ENCODE measurements around the gene KCNJ12. TPM values are rescaled to one million over a fixed set of nuclear protein-coding genes. Genes with fewer than 3 reads are reported as not detected.

Gene KCNJ12
- total RNA-seq, 6 donors from 2014 or later: 1.2 to 3.8 (median 2.0) TPM

DNA sequence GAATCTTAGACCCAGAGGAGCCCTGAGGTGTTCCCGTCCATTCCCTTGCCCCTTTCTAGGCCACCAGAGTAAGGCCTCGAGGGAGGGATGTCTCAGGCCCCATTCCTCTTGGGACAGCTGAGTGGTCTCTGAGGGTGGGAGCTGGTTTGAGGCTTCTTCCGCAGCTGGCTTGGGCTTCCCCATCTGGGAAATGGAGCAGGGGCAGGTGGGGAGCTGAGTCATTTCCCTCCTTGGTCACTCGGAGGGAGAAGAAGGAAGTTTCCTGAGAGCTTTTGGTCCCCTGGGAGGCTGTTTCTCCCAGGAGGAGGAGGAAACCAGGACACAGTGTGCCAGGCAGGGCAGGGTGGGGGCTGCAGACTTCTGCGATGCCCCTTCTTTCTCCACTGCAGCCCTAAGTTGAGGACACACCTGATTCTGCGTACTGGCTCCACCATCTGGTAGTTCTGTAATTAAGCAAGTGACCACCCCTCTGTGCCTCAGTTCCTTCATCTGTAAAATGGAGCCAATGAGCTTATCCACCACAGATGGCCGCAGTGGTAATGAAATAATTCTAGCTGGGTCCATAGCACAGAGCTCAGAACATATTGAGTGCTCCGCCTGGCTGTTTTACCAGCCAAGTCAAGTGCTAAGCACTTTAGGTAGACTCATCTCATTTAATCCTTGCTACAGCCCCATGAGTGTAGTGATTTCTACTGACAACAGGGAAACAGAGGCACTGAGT lies 1.6 kb upstream of the KCNJ12 start:
- H3K27ac ChIP-seq: no peak overlapping the region
- ATAC-seq (ENCODE audit: low FRiP score in 2 of 2): no peak
- no peak for DNase-seq
- H3K4me3 ChIP-seq: no peak overlapping the region
- peaks cover 0 to 25% (median 11%) of the 10 kb centered on the region in 4 donors for H3K27me3 ChIP-seq
- TF ChIP-seq POLR2A (IDR thresholded peaks at IDR 0.05): no peak
- 72 to 83% methylated on average over 7 to 8 of the region's 8 CpGs for WGBS, 2 donors
- H3K4me1 ChIP-seq: peaks cover 15 to 34% (median 27%) of the 10 kb centered on the region in 4 donors
- H3K36me3 ChIP-seq: no peaks in the 10 kb centered on the region
- no peaks in the 10 kb centered on the region for H3K9me3 ChIP-seq

DNA sequence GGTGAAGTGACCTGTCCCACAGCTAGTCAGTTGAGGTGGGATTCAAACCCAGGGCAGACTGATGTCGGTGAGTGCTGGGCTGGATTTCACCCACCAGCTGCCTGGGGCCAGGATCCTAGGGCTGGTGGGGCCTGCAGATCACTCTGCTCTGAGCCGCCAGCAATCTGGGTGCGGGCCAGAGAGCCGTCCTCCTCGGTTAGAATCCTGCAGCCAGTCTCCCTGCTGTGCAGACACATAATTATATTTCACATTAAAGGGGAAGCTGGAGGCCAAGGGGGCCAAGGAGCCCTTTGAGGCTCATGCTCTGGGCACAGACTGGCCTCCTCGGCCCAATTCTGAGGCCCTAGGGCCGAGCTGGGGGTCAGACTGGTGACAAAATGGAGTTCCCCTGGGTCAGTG lies 996 bp upstream of the KCNJ12 start:
- H3K27me3 ChIP-seq: peaks cover 0 to 25% (median 11%) of the 10 kb centered on the region in 4 donors
- no peak for ATAC-seq (ENCODE audit: low FRiP score in 2 of 2)

DNA sequence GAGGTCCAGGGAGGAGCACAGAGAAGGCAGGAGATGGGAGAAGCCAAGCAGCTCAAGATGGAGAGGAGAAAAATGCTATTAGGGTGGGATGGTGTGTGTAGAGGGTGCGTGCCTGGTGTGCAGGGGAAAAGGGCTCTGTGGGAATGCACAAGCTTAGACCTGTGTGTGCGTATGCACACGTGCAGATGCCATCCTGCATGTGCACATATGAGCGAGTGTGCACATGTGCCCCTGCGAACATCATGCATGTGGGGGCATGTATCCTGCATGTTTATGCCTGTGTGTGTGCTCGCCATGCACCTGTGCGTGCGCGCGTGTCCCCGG lies 438 bp upstream of the KCNJ12 start:
- 44 to 49% methylated on average over 5 to 11 of the region's 11 CpGs for WGBS, 2 donors
- peaks cover 15 to 29% (median 23%) of the 10 kb centered on the region in 4 donors for H3K4me1 ChIP-seq
- no peak overlapping the region for H3K4me3 ChIP-seq
- peaks cover 0 to 25% (median 11%) of the 10 kb centered on the region in 4 donors for H3K27me3 ChIP-seq
- no peak for DNase-seq
- no peak for ATAC-seq (ENCODE audit: low FRiP score in 2 of 2)
- H3K27ac ChIP-seq: no peak overlapping the region
- TF ChIP-seq POLR2A (IDR thresholded peaks at IDR 0.05): no peak
- TF ChIP-seq, protein P1, sequence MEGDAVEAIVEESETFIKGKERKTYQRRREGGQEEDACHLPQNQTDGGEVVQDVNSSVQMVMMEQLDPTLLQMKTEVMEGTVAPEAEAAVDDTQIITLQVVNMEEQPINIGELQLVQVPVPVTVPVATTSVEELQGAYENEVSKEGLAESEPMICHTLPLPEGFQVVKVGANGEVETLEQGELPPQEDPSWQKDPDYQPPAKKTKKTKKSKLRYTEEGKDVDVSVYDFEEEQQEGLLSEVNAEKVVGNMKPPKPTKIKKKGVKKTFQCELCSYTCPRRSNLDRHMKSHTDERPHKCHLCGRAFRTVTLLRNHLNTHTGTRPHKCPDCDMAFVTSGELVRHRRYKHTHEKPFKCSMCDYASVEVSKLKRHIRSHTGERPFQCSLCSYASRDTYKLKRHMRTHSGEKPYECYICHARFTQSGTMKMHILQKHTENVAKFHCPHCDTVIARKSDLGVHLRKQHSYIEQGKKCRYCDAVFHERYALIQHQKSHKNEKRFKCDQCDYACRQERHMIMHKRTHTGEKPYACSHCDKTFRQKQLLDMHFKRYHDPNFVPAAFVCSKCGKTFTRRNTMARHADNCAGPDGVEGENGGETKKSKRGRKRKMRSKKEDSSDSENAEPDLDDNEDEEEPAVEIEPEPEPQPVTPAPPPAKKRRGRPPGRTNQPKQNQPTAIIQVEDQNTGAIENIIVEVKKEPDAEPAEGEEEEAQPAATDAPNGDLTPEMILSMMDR (IDR thresholded peaks at IDR 0.05): no peak
- no peak for TF ChIP-seq POLR2AphosphoS5 (IDR thresholded peaks at IDR 0.05)
- TF ChIP-seq EP300 (IDR thresholded peaks at IDR 0.05): no peak
- no peaks in the 10 kb centered on the region for H3K36me3 ChIP-seq
- H3K9me3 ChIP-seq: no peaks in the 10 kb centered on the region

More for the DNA sequence above, 996 bp upstream of the KCNJ12 start:
- WGBS, 2 donors: 50 to 76% methylated on average over 2 to 7 of the region's 7 CpGs
- Histone ChIP-seq H3K9me3 (no peaks in the 10 kb centered on the region), H3K4me1 (peaks cover 15 to 34% (median 25%) of the 10 kb centered on the region in 4 donors), H3K27ac (no peak overlapping the region), H3K36me3 (no peaks in the 10 kb centered on the region), H3K4me3 (no peak overlapping the region)
- TF ChIP-seq POLR2AphosphoS5 (IDR thresholded peaks at IDR 0.05) (no peak), POLR2A (IDR thresholded peaks at IDR 0.05) (no peak), EP300 (IDR thresholded peaks at IDR 0.05) (no peak)
- TF ChIP-seq, protein P1 (IDR thresholded peaks at IDR 0.05): no peak
- DNase-seq: no peak

DNA sequence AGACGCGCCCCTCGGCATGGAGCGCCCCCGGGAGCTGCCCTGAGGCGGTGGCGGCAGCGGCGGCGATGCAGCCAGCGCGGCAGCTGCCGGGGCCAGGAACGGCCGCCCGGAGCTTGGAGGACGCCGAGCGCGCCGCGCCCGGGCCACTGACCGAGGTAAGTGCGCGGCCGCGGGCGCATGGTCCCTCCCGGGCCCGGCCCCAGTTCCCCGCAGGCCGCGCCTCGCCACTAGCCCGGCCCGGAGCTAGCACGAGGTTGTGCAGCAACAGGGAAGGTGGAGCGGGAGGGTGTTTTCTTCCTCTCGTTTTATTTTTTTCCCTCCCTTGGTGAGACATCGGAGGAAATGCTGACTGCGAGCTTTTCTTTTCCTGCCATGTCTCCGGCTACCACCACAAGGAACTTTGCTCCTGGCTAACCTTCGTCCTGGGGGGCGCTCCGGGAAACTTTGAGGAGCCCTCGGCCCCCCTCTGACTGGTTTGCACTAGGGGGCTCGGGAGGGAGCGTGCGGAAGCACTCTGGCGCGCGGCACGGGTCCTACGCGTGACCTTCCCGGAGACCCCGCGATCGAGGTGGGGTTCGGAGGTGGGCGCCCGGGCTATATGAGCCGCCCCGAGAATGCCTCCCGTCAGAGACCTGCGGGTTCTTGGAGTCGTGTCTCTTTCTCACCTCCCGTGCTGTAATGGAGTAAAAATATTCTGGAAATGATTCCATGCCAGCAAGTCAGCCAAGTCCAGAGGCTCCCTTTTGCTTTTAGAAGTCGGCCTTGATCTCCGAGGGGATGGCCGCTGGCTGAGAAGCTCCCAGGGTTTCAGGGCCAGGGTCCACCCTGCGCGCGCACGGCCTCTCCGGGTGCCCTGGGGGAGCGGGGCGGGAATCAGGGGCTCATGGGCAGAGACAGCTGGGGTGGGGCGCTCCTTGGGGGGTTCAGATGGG lies 868 bp downstream of the KCNJ12 start:
- peak in 1 of 2 donors; percentile 89 for DNase-seq
- no peaks in the 10 kb centered on the region for H3K9me3 ChIP-seq
- 3 to 8% methylated on average over 22 to 62 of the region's 80 CpGs for whole genome bisulfite sequencing, 2 donors
- TF ChIP-seq EP300 (IDR thresholded peaks at IDR 0.05) (no peak), POLR2AphosphoS5 (IDR thresholded peaks at IDR 0.05) (no peak), POLR2A (IDR thresholded peaks at IDR 0.05) (no peak)
- TF ChIP-seq, protein P1 (IDR thresholded peaks at IDR 0.05): no peak
- peaks cover 15 to 29% (median 23%) of the 10 kb centered on the region in 4 donors for H3K4me1 ChIP-seq
- ATAC-seq (ENCODE audit: low FRiP score in 2 of 2): peak in 1 of 2 donors; percentile 64
- peak overlapping the region; percentile 3 to 54 (median 48) for H3K4me3 ChIP-seq
- peak overlapping the region in 1 of 4 donors; percentile 46 for H3K27ac ChIP-seq
- peaks cover 0 to 25% (median 11%) of the 10 kb centered on the region in 4 donors for H3K27me3 ChIP-seq
- no peaks in the 10 kb centered on the region for H3K36me3 ChIP-seq
